A673 (cell line): ENCODE measurements around the gene OMP. TPM values are rescaled to one million over a fixed set of nuclear protein-coding genes. Genes with fewer than 3 reads are reported as not detected.

ENCODE experiments used
- BruUV-seq: library from RNA; stranded (reverse); fragments of 400-500 nt; replicated peaks from 2 replicates; lab custom pipeline; 2021; lab: Mats Ljungman, UMichigan
- CTCF ChIA-PET: fragments of 300-600 bp; sonication (Branson Sonifier 250); formaldehyde crosslinking; loops from one replicate; lab custom pipeline; 2022; ENCODE audit warnings: antibody characterized with exemption; lab: Charles Lee
- POLR2A ChIA-PET: fragments of 300-600 bp; sonication (Branson Sonifier 250); formaldehyde crosslinking; loops from one replicate; lab custom pipeline; 2022; ENCODE audit warnings: antibody characterized with exemption; ENCODE audit not compliant: low non-redundant PET; lab: Charles Lee
- DNase-seq: peaks from one replicate; pipeline ENCODE4 v3.0.0-alpha.2; 2015; ENCODE audit warnings: low spot score
- H3K27ac ChIP-seq: fragments of 200-600 bp; sonication (generic); 2 replicates; pipeline ENCODE4 v1.5.1; 2016; ENCODE audit warnings: mixed run types, low read depth, mild to moderate bottlenecking, mixed read lengths, antibody characterized with exemption, low read length; ENCODE audit not compliant: poor library complexity, severe bottlenecking
- H3K27me3 ChIP-seq: fragments of 200-600 bp; sonication (generic); replicated peaks from 2 replicates; pipeline ENCODE4 v1.6.1; 2017; ENCODE audit warnings: mixed run types, low read depth, mild to moderate bottlenecking, mixed read lengths, antibody characterized with exemption, low read length; ENCODE audit not compliant: insufficient read depth, poor library complexity
- H3K36me3 ChIP-seq: fragments of 200-600 bp; sonication (generic); 2 replicates; pipeline ENCODE4 v1.6.1; 2016; ENCODE audit warnings: mixed run types, mild to moderate bottlenecking, mixed read lengths, antibody characterized with exemption, low read length; ENCODE audit not compliant: insufficient read depth, poor library complexity, severe bottlenecking
- H3K4me1 ChIP-seq: fragments of 200-600 bp; sonication (generic); 2 replicates; pipeline ENCODE4 v1.6.1; 2017; ENCODE audit warnings: mixed run types, mild to moderate bottlenecking, mixed read lengths, antibody characterized with exemption, low read length; ENCODE audit not compliant: insufficient read depth, poor library complexity, severe bottlenecking
- H3K4me3 ChIP-seq: fragments of 200-600 bp; sonication (generic); 2 replicates; pipeline ENCODE4 v1.5.1; 2016; ENCODE audit warnings: low read depth, mixed run types, mild to moderate bottlenecking, mixed read lengths, low read length; ENCODE audit not compliant: poor library complexity, severe bottlenecking
- H3K9me3 ChIP-seq: fragments of 200-600 bp; sonication (generic); 2 replicates; pipeline ENCODE4 v1.6.1; 2016; ENCODE audit warnings: mixed run types, low read depth, mild to moderate bottlenecking, mixed read lengths, antibody characterized with exemption, low read length; ENCODE audit not compliant: poor library complexity, severe bottlenecking
- EZH2 ChIP-seq: fragments of 200-600 bp; sonication (generic); IDR thresholded peaks from 2 replicates; pipeline ENCODE4 v1.6.1; 2017; ENCODE audit warnings: borderline replicate concordance, low read depth, mild to moderate bottlenecking, mixed read lengths, antibody characterized with exemption, low read length; ENCODE audit not compliant: poor library complexity, severe bottlenecking
- intact Hi-C: fragments of 100-400 bp; cut with micrococcal nuclease; formaldehyde crosslinking; loops from one replicate; pipeline ENCODE4 v1.10.0; 2022; ENCODE audit not compliant: unreplicated experiment
- total RNA-seq: library from RNA; stranded (reverse); gene quantifications from 2 replicates; pipeline ENCODE4 v1.2.3, GENCODE V29; 2021
- TF ChIP-seq, protein P1 (sequence below): fragments of 300-800, 200-600 bp; sonication (generic); conservative IDR thresholded peaks from 2 replicates; pipeline ENCODE4 v1.5.1; 2017; ENCODE audit warnings: low read depth, mild to moderate bottlenecking, antibody characterized with exemption, low read length, moderate library complexity, mixed read lengths

The OMP gene
- total RNA-seq, 1 experiment from 2014 or later = not detected

GRCh38 chr11:77144196-77144856 lies 41.7 kb downstream of the OMP start:
- H3K27ac ChIP-seq = no peak overlapping the region
- no peaks in the 10 kb centered on the region for H3K27me3 ChIP-seq
- BruUV-seq = no TSS peak
- no peaks in the 10 kb centered on the region for H3K9me3 ChIP-seq
- H3K36me3 ChIP-seq = no peaks in the 10 kb centered on the region
- peaks cover 5% of the 10 kb centered on the region for H3K4me1 ChIP-seq
- no peak overlapping the region for H3K4me3 ChIP-seq
- intact Hi-C loops = no loop called here
- TF ChIP-seq, protein P1, sequence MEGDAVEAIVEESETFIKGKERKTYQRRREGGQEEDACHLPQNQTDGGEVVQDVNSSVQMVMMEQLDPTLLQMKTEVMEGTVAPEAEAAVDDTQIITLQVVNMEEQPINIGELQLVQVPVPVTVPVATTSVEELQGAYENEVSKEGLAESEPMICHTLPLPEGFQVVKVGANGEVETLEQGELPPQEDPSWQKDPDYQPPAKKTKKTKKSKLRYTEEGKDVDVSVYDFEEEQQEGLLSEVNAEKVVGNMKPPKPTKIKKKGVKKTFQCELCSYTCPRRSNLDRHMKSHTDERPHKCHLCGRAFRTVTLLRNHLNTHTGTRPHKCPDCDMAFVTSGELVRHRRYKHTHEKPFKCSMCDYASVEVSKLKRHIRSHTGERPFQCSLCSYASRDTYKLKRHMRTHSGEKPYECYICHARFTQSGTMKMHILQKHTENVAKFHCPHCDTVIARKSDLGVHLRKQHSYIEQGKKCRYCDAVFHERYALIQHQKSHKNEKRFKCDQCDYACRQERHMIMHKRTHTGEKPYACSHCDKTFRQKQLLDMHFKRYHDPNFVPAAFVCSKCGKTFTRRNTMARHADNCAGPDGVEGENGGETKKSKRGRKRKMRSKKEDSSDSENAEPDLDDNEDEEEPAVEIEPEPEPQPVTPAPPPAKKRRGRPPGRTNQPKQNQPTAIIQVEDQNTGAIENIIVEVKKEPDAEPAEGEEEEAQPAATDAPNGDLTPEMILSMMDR = no peak
- no peak for TF ChIP-seq EZH2
- CTCF ChIA-PET = no interaction called here
- POLR2A ChIA-PET = no interaction called here
- no peak for DNase-seq

GRCh38 chr11:77144857-77145428 lies 42.3 kb downstream of the OMP start:
- H3K4me1 ChIP-seq = peaks cover 5% of the 10 kb centered on the region
- H3K27me3 ChIP-seq = no peaks in the 10 kb centered on the region
- no TSS peak for BruUV-seq
- H3K4me3 ChIP-seq = no peak overlapping the region
- no peaks in the 10 kb centered on the region for H3K9me3 ChIP-seq
- POLR2A ChIA-PET = no interaction called here
- CTCF ChIA-PET = no interaction called here
- intact Hi-C loops = no loop called here
- DNase-seq = no peak
- H3K27ac ChIP-seq = no peak overlapping the region
- H3K36me3 ChIP-seq = no peaks in the 10 kb centered on the region
- TF ChIP-seq EZH2 = no peak

- no peak for TF ChIP-seq EZH2
- TF ChIP-seq, protein P1 = no peak
- CTCF ChIA-PET = no interaction called here
- Histone ChIP-seq H3K27me3 (no peaks in the 10 kb centered on the region), H3K4me3 (no peak overlapping the region), H3K9me3 (no peaks in the 10 kb centered on the region), H3K4me1 (peaks cover 5% of the 10 kb centered on the region), H3K36me3 (no peaks in the 10 kb centered on the region), H3K27ac (no peak overlapping the region)
- intact Hi-C loops = no loop called here
- POLR2A ChIA-PET = no interaction called here
- no TSS peak for BruUV-seq
- DNase-seq = no peak
Measured at GRCh38 chr11:77146261-77147035, 43.8 kb downstream of the OMP start.
